NCI-H524 treated with DMSO at 0.1 percent for 48 hours (cell line): Measurements from ENCODE around the gene ROBO4.
A peak's percentile ranks its signal among the peaks of the same experiment; 100 is the strongest.

Experiments used
- DNase-seq: peaks from one replicate; lab custom pipeline; 2025; lab: John Stamatoyannopoulos, UW

The ROBO4 gene

DNA sequence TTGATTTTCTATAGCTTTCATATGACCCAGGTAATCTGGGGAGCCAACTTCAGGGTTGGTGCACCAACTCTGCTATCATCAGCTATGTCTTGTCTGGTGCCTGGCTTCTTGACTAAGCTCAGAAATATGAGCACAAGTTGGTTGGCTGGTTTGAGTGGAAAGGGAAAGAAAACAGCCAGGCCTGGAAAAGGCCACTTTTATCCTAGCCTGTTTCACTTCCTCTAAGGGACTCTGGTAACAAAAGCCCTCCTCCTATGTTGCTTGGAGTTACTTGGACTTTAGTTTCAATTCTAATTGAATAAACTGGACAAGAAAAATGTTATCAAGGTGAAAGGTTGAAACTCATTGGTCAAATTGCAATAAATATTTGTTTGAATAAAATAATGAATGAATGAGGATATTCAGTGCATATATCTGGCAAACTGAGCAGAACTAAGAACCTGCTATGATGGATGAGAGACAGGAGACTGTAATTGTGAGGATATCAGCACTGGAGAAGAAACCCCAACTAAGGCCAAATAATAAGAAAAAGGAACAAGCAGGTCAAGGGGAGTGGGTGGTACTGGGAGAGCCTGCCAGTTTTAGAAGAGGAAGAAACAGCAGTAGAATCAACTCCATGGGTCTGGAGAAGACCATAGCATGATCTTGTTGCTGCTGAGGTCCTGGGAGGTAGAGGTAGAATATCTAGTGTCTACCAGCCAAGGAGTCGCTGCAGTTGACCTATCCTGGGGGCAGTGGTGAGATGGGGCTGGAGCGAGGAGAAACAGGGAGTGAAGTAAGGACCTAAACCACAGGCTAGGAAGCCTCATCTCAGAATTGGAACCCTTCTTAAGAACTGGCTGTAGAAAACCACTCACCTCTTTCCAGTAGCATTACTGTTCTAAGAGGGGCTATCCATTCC is 8.2 kb downstream of the ROBO4 start:
- no peak for DNase-seq

- DNase-seq: no peak
Measured at GRCh38 chr11:124887667-124888013, 10.0 kb downstream of the ROBO4 start.

- DNase-seq: no peak
Measured at GRCh38 chr11:124886978-124887666, 10.5 kb downstream of the ROBO4 start.

- DNase-seq: no peak
Measured at GRCh38 chr11:124886476-124886875, 11.2 kb downstream of the ROBO4 start.

- DNase-seq: no peak
Measured at GRCh38 chr11:124884869-124885479, 12.7 kb downstream of the ROBO4 start.

- DNase-seq: no peak
Measured at GRCh38 chr11:124884340-124884739, 13.3 kb downstream of the ROBO4 start.

DNA sequence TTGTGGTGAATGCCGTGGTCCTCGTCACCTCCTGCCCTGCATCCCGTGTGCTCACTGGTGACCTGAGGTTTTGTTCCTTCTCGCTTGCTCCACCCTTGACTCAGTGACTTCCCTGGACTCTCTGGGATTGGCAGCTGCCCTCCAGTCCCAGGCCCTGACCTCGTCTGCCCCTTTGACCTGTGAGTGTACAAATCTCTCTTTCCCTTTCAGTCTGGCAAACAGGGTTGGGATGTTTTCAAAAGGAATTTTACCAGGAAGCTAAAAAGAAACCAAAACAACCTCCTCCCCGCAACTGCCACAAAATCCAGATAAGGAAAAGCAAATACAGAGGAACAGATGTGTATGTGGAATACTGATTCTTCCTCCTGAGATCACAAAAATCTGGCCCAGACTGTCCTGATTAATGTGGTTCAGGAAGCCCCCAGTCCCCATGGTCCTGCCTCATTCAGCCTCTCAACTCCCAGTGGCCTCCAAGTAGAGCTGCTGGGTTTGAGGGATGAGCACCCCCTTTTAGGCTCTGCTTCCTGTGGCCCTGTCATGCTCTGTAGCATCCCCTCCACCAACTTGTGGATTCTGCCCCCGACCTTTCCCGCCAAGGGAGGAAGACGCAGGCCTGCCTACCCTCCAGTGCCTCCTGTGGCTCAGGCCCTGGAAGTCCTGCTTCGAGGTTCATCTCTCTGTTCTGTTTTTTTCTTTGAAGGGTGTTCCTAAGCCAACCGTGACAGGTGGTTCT is 15.2 kb downstream of the ROBO4 start:
- DNase-seq: no peak

DNA sequence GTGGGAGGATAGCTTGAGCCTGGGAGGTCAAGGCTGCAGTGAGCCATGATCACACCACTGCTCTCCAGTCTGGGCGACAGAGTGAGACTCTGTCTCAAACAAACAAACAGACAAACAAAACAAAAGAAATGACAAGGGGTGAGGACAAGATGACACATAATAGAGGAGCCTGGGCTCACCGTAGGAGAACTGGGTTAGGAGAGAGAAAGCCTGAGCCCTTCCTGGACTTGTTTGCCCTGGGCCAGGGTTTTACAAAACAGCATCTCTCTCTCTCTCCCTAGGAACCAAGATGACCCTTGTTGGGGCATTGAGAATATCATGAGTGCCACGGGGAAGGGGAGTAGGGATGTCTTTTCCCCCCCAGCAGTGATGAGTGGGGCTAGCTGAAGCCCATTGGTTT is 16.7 kb downstream of the ROBO4 start:
- DNase-seq: no peak

DNA sequence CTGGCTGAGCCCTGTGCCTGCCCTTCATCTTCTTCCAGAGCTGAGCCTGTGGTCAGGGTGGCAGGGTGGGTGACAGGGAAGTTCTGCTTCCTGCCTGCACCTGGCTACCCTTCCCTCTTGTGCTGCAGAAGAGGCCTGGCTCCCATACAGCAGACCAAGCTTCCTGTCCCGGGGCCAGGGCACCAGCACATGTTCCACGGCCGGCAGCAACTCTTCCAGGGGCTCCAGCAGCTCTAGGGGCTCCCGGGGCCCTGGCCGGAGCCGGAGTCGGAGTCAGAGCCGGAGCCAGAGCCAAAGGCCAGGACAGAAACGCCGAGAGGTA is 17.4 kb downstream of the ROBO4 start:
- no peak for DNase-seq

DNA sequence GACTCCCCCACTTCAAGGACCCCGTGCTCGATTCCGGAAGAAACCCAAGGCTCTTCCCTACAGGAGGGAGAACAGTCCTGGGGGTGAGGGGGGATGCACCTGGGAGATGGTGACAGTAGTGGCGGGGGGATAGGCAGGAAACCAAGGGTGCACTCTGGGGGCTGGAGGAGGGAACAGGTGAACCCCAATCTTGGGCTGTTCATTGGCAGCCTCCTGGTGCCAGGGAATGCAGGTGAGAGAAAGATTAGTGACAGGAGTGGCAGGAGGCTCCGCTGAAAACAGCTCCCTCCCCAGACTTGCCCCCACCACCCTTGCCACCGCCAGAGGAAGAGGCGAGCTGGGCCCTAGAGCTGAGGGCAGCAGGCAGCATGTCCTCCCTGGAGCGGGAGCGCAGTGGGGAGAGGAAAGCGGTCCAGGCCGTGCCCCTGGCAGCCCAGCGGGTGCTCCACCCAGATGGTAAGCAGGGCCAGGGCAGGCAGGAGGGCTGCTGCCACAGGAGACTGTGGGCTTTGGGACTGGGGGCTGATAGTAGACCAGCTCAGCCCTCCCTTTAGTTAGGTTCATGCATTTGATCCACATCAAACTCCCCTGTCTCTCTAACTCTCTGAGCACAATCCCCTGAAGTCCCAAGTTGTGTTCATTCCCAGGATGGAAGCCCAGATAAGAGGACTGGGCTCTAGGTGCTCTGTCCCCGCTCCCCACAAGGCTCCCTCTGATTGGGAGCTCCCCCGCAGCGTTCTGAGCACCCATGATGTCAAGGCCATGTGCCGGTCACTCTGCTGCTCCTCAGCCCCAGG is 18.0 kb downstream of the ROBO4 start:
- no peak for DNase-seq

DNA sequence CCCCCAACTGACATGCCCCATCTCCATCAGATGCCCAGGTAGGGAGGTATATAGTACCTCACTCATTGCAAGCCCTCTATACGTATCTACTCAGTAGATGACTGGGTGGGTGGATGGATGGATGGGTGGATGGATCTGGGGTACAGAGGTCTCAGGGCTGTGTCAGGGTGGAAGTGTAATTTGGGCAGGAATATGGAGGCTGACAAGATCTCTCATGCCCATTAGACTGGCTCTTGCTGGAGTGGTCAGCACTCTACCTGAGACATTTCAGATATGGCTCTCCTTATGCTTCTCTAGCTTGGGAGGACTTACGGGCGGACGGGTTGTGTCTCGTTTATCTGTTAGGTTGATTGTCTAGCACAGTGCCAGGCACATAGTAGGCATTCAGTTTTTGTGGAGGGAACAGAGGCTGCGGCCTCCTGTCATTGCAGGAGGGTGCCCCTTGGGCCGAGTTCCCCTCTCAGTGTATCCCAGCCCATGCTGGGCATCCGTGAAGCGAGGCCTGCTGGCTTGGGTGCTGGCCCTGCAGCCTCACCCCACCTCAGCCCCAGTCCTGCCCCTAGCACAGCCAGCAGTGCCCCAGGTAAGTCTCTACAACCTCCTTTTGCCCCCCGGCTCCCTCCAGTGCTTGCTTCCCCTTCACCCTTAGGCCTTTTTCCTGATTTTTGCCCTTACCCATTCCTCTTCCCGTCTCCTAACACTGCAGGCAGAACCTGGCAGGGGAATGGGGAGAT is 18.7 kb downstream of the ROBO4 start:
- DNase-seq: no peak

DNA sequence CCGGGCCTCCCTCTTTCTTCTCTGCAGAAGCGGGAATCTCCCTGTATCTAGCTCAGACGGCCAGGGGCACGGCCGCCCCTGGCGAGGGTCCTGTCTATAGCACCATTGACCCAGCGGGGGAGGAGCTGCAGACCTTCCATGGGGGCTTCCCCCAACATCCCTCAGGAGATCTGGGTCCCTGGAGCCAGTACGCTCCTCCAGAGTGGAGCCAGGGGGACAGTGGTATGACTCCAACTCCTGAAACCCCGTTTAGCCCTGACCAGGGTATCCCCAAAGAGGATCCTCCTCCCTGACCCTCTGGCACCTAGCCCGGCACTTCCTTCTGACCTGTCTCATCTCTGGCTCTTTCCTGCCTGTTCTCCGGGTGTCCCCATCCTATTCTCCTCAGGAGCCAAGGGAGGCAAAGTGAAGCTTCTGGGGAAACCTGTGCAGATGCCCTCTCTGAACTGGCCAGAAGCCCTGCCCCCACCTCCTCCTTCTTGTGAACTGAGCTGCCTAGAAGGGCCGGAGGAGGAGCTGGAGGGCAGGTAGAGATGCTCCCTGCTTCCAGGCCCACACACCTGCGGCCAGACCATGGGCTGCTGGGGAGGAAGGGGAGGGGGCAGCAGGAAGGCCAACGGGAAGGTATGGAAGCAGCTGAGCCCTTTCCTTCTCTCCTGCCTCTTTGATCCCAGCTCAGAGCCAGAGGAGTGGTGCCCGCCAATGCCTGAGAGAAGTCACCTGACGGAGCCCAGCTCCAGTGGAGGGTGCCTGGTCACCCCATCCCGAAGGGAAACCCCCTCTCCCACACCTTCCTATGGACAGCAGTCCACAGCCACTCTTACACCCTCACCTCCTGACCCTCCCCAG is 19.5 kb downstream of the ROBO4 start:
- no peak for DNase-seq

DNA sequence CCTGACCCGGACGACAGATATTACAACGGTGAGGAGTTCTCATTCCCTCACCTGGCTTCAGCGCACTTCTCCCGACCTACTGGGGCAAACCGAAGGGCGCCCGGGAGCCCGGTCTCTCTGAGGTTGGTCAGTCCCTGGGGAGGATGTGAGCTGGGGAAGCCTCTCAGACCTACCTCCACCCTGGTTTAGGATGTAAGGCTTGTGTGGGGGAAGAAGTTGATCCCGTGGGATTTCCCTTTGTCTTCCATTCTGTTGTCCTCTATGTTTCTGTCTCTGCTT is 20.1 kb downstream of the ROBO4 start:
- DNase-seq: no peak

DNA sequence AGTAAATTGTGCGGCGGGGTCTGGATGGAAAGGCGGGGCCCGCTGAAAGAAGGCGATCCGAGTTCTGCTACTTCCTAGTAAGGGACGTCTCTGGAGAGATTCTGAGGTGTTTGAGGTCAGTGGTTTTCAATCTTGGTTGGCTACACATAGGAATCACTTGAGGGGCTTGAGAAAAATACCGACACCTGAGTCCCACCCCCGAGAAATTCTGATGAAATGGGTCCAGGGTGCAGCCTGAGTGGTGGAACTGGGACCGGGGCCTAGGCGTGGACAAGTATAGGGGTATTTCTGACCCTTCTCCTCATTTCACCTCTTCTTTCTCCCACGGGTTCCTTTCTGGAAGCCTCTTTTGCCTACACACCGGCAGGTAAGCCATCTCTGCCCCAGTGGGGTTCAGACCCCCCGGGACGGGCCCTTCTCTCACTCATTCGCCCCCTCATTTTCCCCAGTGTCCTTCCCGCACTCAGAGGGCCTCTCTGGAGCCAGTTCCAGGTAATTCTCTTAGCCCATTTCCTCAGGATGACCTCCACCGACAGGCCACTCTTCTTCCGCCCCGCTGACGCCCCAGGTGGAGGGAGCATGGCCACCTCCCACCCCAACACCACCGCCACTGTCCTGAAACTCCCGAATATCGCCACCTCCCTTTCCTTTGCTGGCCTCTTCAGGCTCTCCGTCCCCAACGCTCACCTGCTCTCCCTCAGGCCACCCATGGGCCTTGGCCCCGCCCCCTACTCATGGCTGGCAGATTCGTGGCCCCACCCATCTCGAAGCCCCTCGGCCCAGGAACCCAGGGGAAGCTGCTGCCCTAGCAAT is 20.6 kb downstream of the ROBO4 start:
- no peak for DNase-seq

DNA sequence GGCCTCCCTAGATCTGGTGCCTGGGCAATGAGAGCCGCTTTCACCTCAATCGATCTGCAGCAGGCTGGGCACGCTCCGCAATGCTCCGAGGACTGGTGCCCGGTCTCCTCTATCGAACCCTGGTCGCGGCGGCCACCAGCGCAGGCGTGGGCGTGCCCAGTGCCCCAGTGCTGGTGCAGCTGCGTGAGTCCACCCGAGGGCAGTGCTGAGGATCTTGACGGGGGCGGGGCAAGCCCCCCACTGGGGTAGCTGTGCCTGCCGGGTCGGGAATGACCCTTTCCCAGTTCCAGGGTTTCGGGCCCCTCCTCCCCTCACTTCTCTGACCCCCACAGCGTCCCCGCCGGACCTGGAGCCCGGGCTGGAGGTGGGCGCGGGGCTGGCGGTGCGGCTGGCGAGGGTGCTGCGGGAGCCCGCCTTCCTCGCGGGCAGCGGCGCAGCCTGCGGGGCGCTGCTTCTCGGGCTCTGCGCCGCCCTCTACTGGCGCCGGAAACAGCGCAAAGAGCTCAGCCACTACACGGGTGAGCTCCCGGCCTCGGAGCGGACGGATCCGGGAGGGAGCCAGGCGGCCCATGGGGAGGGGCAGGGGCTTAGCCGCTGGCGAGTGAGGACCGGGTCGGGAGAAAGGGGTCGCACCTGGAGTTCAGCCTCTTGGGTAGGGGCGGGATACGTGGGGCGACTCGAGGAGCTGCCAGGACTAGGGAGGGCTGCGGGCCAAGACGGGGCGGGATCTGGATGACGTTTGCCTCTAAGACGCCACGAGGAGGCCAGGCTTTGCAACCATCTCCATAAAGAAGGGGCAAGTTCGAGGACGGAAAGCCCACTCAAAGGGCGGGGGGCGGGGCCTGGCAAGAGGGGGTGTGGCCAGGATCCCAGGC is 21.5 kb downstream of the ROBO4 start:
- peak; percentile 74 for DNase-seq

- no peak for DNase-seq
Measured at GRCh38 chr11:124875401-124875800, 22.3 kb downstream of the ROBO4 start.

DNA sequence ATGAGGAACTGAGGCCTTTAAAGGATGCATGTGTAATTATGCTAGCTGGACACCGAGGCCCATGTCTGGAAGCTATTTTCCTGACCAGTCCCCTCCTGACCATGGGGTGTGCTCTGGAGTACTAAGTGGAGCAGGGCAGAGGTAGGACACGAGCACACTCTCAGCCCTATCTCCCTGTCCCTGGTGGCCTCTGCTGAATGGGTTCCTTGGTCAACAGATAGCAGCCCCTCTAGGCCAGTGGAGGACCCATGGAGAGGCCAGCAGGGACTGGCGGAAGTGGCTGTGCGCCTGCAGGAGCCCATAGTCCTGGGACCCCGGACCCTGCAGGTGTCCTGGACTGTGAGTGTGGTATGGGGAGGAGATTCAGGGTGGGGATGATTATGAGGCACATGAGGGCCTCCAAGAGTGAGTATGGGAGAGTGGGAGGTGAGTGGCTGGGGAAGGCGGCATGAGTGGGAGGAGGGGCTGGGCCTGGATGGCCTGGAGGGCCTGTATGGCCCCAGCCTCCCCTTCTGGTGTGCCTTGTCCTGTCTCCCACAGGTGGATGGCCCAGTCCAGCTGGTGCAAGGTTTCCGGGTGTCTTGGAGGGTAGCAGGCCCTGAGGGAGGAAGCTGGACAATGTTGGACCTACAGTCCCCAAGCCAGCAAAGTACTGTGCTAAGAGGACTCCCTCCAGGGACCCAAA is 23.0 kb downstream of the ROBO4 start:
- no peak for DNase-seq

- DNase-seq: no peak
Measured at GRCh38 chr11:124873951-124874350, 23.7 kb downstream of the ROBO4 start.
